ENCODE results near the gene APOE. TPM values are rescaled to one million over a fixed set of nuclear protein-coding genes. Genes with fewer than 3 reads are reported as not detected.

APOE gene
- total and polyA plus RNA-seq, 2 of the 13 experiments (the other 11 are each of a cell fraction or from before 2014, with no cell fraction given) = 1,328 to 1,470 TPM

DNA sequence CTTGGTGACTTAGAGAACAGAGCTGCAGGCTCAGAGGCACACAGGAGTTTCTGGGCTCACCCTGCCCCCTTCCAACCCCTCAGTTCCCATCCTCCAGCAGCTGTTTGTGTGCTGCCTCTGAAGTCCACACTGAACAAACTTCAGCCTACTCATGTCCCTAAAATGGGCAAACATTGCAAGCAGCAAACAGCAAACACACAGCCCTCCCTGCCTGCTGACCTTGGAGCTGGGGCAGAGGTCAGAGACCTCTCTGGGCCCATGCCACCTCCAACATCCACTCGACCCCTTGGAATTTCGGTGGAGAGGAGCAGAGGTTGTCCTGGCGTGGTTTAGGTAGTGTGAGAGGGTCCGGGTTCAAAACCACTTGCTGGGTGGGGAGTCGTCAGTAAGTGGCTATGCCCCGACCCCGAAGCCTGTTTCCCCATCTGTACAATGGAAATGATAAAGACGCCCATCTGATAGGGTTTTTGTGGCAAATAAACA, 18.7 kb downstream of the APOE start (continued):
- TF ChIP-seq, protein P1, sequence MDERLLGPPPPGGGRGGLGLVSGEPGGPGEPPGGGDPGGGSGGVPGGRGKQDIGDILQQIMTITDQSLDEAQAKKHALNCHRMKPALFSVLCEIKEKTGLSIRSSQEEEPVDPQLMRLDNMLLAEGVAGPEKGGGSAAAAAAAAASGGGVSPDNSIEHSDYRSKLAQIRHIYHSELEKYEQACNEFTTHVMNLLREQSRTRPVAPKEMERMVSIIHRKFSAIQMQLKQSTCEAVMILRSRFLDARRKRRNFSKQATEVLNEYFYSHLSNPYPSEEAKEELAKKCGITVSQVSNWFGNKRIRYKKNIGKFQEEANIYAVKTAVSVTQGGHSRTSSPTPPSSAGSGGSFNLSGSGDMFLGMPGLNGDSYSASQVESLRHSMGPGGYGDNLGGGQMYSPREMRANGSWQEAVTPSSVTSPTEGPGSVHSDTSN (CRISPR knock-in tag; IDR thresholded peaks at IDR 0.05) = no peak
- TF ChIP-seq ZNF253 (CRISPR knock-in tag; IDR thresholded peaks at IDR 0.05; ENCODE audit: borderline replicate concordance) (no peak), RBAK (CRISPR knock-in tag; IDR thresholded peaks at IDR 0.05) (no peak), CHCHD3 (CRISPR knock-in tag; IDR thresholded peaks at IDR 0.05) (no peak), MTA1 (CRISPR knock-in tag; IDR thresholded peaks at IDR 0.05; ENCODE audit: borderline replicate concordance) (peak; percentile 99), TEAD3 (CRISPR knock-in tag; optimal IDR thresholded peaks at IDR 0.05; ENCODE audit: borderline replicate concordance) (peak; percentile 98), SIX1 (CRISPR knock-in tag; IDR thresholded peaks at IDR 0.05; ENCODE audit: borderline replicate concordance) (peak; percentile 70; the same call in 1 of the 2 replicates), ARID2 (CRISPR knock-in tag; IDR thresholded peaks at IDR 0.05; ENCODE audit: borderline replicate concordance) (0 out of 2 replicates have a peak, but pooled peaks have one; percentile 39), ZFP82 (CRISPR knock-in tag; IDR thresholded peaks at IDR 0.05; ENCODE audit: borderline replicate concordance) (no peak), HOXA9 (CRISPR knock-in tag; IDR thresholded peaks at IDR 0.05; ENCODE audit: borderline replicate concordance) (no peak), TCF7L2 (IDR thresholded peaks at IDR 0.05; ENCODE audit: low read depth, low read length) (peak; percentile 59; the same call in 1 of the 2 replicates), NR2F1 (CRISPR knock-in tag; IDR thresholded peaks at IDR 0.05) (peak; percentile 99 to 100), HDAC1 (CRISPR knock-in tag; IDR thresholded peaks at IDR 0.05) (peak; percentile 97), SP4 (CRISPR knock-in tag; IDR thresholded peaks at IDR 0.05) (no peak), HNRNPH1 (optimal IDR thresholded peaks at IDR 0.05; ENCODE audit: low read depth, low read length) (peak; percentile 60), MTA3 (CRISPR knock-in tag; IDR thresholded peaks at IDR 0.05) (no peak)
- TF ChIP-seq, protein P2, sequence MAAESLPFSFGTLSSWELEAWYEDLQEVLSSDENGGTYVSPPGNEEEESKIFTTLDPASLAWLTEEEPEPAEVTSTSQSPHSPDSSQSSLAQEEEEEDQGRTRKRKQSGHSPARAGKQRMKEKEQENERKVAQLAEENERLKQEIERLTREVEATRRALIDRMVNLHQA (CRISPR knock-in tag; IDR thresholded peaks at IDR 0.05) = no peak
- TF ChIP-seq, protein P3, sequence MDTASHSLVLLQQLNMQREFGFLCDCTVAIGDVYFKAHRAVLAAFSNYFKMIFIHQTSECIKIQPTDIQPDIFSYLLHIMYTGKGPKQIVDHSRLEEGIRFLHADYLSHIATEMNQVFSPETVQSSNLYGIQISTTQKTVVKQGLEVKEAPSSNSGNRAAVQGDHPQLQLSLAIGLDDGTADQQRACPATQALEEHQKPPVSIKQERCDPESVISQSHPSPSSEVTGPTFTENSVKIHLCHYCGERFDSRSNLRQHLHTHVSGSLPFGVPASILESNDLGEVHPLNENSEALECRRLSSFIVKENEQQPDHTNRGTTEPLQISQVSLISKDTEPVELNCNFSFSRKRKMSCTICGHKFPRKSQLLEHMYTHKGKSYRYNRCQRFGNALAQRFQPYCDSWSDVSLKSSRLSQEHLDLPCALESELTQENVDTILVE (CRISPR knock-in tag; IDR thresholded peaks at IDR 0.05) = peak; percentile 80; the same call in 1 of the 2 replicates
- TF ChIP-seq, protein P4, sequence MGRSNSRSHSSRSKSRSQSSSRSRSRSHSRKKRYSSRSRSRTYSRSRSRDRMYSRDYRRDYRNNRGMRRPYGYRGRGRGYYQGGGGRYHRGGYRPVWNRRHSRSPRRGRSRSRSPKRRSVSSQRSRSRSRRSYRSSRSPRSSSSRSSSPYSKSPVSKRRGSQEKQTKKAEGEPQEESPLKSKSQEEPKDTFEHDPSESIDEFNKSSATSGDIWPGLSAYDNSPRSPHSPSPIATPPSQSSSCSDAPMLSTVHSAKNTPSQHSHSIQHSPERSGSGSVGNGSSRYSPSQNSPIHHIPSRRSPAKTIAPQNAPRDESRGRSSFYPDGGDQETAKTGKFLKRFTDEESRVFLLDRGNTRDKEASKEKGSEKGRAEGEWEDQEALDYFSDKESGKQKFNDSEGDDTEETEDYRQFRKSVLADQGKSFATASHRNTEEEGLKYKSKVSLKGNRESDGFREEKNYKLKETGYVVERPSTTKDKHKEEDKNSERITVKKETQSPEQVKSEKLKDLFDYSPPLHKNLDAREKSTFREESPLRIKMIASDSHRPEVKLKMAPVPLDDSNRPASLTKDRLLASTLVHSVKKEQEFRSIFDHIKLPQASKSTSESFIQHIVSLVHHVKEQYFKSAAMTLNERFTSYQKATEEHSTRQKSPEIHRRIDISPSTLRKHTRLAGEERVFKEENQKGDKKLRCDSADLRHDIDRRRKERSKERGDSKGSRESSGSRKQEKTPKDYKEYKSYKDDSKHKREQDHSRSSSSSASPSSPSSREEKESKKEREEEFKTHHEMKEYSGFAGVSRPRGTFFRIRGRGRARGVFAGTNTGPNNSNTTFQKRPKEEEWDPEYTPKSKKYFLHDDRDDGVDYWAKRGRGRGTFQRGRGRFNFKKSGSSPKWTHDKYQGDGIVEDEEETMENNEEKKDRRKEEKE (IDR thresholded peaks at IDR 0.05) = no peak
- TF ChIP-seq, protein P5, sequence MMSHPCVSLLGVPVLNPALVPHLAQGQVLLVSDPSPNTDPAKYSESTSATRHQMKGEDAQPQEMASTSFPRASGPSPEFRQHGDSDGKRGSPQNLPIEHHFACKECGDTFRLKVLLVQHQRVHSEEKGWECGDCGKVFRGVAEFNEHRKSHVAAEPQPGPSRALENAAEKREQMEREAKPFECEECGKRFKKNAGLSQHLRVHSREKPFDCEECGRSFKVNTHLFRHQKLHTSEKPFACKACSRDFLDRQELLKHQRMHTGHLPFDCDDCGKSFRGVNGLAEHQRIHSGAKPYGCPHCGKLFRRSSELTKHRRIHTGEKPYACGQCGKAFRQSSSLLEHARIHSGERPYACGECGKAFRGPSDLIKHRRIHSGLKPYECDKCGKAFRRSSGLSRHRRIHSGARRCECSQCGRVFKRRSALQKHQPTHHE (CRISPR knock-in tag; IDR thresholded peaks at IDR 0.05; ENCODE audit: borderline replicate concordance) = no peak
- TF ChIP-seq, protein P6, sequence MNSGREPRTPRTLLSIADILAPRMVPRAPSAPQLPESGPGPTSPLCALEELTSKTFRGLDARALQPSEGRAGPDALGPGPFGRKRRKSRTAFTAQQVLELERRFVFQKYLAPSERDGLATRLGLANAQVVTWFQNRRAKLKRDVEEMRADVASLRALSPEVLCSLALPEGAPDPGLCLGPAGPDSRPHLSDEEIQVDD (CRISPR knock-in tag; IDR thresholded peaks at IDR 0.05; ENCODE audit: borderline replicate concordance) = no peak
- TF ChIP-seq, protein P7, sequence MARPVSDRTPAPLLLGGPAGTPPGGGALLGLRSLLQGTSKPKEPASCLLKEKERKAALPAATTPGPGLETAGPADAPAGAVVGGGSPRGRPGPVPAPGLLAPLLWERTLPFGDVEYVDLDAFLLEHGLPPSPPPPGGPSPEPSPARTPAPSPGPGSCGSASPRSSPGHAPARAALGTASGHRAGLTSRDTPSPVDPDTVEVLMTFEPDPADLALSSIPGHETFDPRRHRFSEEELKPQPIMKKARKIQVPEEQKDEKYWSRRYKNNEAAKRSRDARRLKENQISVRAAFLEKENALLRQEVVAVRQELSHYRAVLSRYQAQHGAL (CRISPR knock-in tag; IDR thresholded peaks at IDR 0.05; ENCODE audit: not compliant biosample characterization) = no peak

Measured in HepG2 (cell line).